Left ventricle myocardium superior (tissue), 1 donor: ENCODE measurements around the gene PDZRN3. TPM values are rescaled to one million over a fixed set of nuclear protein-coding genes. Genes with fewer than 3 reads are reported as not detected.
A peak's percentile ranks its signal among the peaks of the same experiment; 100 is the strongest.

Experiments
- ATAC-seq: fragments of 200-7000 bp; cut with Tn5 transposase; one replicate; pipeline ENCODE4 v1.9.1; 2020; ENCODE audit warnings: mild to moderate bottlenecking, moderate library complexity
- DNase-seq: peaks from one replicate; pipeline ENCODE4 v3.0.0-alpha.2; 2020
- intact Hi-C: fragments of 100-400 bp; cut with micrococcal nuclease; formaldehyde crosslinking; loops from one replicate; pipeline ENCODE4 v1.11.0; 2022
- total RNA-seq: library from RNA; stranded (reverse); fragmentation: NEBNext Ultra II Directional; extraction: Animal tissue kit (Norgen Biotek cat#: 25700); gene quantifications from one replicate; pipeline ENCODE4 v1.2.1, GENCODE V29; 2021
- donor health status: DM: no; HTN: yes; CAD: no; lungs with severe emphysema.

PDZRN3 gene
- total RNA-seq, 1 donor from 2014 or later: 147 TPM

DNA sequence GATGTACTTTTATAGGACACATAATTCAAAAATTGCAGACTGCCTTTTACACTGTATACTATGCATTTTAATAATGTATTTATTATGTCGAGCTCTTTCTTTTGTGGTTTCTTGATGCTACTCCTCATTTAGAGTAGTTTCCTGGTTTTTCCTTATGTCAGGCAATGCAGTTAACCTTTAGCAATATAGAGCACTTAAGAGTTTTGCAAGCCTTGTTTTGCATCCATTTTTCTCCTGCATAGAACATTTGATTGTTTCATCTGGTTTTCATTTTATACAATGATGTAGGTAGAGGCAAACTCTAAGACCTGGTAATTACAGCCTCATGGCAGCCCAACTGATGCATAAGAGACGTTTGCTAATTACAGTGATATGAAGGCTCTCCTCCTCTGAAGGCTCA lies 86.3 kb downstream of the PDZRN3 start:
- DNase-seq: no peak
- intact Hi-C loops: no loop called here
- no peak for ATAC-seq

DNA sequence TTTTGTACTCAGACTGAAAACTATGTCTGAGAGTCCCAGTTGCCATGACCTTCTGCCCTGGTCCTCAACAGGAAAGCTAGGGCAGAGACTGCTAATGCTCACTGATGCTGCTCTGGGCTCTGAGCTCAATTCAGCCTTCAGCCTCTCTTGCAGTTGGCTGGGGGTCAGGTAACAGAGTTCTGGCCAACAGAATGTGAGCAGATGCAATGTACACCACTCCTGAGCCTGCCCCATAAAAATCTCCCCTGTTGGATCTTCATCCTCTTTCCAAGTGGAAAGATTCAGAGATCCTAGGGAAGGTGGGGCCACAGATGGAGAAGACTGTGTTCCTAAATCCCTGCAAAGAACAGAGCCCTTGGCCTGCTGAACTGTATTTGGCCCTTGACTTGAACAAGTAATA lies 87.8 kb downstream of the PDZRN3 start:
- no peak for DNase-seq
- ATAC-seq: peak; percentile 52
- intact Hi-C loops: no loop called here

DNA sequence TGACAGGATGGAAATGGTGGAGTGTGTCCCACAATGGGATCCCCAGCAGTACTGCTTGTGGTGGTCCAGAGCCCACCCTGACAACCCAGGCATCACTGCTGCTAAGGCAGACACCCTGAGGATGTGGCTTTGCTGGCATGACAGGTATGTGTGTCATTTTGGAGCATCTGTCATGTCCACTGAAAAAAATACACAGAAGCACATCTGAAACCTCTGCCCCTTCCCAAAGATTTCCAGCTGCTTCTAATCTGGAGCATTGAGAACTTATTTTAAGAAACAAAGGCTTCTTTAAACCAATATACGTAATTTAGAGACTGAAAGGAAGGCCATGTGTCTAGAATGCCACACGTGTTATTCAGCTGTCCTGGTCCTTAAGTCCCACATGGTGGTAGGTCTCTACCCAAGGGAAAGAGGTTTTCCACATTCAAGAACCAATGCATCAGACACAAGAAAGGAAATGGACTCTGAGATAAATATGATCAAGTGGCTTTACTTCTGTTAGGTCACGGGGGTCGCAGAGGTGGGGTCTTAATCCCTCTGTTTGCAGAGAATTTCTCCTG lies 88.3 kb downstream of the PDZRN3 start:
- no peak for DNase-seq
- intact Hi-C loops: no loop called here
- no peak for ATAC-seq

DNA sequence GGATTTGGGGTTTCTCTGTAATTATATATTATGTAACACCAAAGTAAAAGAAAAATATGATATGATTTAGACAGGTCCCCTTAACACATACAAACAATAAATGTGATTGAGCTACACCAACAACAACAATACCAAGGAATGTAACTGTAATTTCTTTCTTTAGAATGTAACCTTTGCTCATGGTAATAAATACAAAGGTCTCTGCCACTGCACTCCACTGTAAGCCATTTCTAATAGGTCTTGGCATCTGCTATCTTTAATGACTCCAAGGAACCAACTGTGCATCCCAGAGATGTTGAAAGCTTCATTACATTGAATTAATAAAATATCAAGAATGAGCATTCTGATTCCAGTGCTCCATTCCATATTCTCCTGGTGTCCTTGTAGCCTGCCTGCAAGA lies 88.8 kb downstream of the PDZRN3 start:
- no peak for ATAC-seq
- DNase-seq: no peak
- intact Hi-C loops: no loop called here

DNA sequence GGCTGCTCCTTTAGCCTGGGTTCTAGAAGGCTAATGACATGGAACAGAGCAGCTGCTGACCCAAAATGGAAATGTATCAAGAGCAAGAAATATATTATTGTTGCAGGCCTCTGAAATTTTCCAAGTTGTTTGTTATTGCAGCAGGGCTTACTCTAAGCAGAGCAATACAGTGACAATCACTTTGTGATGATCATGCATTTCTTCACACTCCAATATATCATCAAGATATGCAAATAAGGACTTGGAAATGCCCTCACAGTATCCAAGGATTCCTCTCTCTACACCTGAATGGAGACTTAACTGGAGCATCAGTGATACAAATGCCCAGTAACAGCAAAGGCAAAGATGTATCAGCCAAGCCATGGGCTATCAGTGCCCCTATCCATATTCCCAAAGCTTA lies 89.6 kb downstream of the PDZRN3 start:
- intact Hi-C loops: no loop called here

DNA sequence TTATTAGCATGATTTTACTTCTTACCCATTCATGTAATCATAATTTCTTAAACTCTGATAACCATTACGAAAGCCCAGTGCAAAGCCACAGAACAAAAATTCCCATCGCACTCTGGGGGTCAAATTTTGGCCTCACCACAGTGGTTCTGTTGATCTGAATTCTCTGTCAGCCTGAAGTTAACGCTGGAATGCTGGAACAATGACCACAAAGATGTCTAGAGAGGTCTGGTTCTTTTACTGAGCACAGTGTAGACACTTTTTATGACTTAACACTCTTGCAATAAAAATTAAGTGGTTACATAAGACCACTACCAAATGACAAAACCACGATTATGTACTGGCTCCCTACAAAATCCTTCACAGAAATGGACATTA lies 94.7 kb downstream of the PDZRN3 start:
- DNase-seq (no peak), ATAC-seq (peak; percentile 18)
- intact Hi-C loops: no loop called here

More for the DNA sequence above, 89.6 kb downstream of the PDZRN3 start:
- DNase-seq: no peak
- no peak for ATAC-seq

DNA sequence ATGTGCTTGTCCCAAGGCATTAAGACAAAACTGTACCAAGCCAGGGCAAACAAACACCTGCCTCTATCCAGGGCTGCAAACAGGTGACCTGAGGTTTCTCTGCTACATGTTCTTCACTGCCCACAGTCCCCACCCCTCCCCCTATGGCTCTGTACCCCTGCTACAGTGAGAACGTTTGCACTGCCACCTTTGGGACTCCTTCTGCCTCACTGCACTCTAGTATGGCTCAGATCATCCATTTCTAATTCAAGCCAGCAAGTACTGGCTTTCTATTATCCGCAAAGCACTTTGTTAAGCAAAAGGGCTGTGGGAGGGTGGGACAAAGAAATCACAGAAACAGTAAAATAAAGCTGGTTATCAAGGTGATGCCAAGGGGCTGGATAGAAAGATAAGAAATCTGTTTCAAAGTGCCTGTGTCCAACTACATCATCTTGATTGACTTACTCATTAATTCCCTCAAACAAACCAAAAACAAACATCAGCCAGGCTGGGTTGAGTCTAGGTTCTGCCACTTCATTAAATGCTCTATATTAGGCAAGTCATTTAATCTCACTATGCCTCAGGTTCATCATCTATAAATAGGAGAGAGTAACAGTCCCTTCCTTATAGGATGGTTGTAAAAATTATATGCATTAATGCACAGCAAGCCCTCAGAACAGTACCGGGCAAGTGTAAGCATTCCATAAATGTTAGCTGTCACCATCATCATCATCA lies 95.3 kb downstream of the PDZRN3 start:
- DNase-seq (no peak), ATAC-seq (peak; percentile 68)
- intact Hi-C loops: no loop called here

DNA sequence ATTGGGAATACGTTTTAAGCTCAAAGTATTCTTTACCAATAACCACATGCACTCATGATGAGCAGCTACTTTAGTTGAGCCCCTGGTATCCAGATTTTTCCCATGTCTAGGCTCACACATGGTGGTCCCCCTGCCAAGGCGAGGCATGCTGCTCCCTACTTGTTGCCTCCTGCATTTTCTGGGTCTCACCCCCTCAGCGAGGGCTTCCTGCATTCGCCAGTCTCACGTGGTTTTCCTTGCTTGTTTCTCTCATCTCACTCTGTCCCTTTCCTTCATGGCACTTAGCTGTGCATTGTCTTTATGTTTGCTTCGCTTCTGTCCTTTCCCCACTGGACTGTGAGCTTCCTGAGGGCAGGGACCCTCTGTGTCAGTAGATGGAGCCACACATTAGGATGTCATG lies 99.2 kb downstream of the PDZRN3 start:
- ATAC-seq (no peak), DNase-seq (no peak)
- intact Hi-C loops: no loop called here

DNA sequence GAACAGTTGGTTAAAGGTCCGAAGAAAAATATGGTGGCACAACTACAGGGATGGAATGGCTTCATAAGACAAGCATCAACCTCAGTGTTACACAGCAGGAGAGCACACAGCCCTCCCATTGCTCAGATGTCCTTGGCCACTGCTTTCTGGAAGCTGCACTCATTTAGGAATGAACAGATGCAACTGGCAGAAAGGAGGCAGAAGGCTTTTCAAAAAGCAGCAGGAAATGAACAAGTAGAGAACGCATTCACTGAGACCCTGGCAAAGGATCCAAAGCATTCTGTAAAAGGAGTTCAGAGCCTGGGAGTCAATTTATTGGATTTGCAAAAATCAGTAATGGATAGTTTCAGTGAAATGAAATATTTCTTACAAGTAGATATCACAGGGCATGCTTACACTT lies 101.1 kb downstream of the PDZRN3 start:
- intact Hi-C loops: no loop called here
- DNase-seq (no peak), ATAC-seq (no peak)

DNA sequence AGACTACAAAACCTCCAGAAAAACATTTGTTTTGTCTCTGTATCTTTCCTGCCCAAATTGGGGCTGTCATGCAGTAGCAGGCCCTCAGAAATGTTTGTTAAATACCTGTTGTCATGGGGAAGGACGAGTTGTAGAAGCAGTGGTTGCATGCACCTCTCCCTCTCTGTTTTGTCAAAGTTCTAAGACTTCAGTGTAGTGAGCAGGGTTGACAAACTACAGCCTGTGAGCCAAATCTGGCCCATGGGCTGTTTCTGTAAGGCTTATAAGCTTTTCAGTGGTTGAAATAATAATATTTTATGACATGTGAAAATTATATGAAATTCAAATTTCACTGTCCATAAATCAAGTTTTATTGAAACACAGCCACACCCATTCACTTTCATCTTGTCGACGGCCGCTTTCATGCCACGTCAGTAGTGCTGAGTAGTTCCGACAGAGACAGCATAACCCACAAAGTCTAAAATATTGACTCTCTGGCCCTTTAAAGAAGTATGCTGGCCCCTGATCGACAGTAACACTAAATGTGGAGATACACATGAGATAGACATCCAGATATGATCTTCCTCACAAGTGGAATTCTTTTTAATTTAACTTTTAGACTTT lies 102.9 kb downstream of the PDZRN3 start:
- no peak for ATAC-seq
- DNase-seq: no peak
- intact Hi-C loops: no loop called here

DNA sequence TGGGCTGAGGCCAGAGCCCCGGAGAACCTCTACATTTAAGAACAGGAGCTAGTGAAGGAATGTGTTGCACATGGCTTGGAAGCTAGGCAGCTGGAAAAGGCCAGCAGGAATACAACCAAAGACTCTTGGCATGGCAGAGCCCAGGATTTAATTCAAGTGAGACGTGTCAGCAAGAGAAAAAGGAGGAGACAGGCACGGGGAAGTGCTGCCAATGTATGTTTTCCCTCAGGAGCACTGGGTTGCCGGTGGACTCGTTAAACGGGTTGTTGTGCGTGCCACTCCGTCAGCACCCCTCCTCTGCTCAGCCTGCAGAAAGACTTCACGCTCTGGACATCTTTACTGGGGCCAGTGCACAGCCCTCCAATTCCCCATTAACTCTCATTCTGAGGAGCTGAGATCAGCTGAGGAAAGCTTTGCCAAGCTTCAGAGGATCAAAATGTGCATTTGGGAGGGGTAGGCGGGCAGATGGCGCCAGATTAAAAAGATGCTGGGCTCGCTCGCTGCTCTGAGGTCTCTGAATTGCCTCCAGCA lies 103.7 kb downstream of the PDZRN3 start:
- peak; percentile 61 for DNase-seq
- peak; percentile 75 for ATAC-seq
- intact Hi-C loops: no loop called here

DNA sequence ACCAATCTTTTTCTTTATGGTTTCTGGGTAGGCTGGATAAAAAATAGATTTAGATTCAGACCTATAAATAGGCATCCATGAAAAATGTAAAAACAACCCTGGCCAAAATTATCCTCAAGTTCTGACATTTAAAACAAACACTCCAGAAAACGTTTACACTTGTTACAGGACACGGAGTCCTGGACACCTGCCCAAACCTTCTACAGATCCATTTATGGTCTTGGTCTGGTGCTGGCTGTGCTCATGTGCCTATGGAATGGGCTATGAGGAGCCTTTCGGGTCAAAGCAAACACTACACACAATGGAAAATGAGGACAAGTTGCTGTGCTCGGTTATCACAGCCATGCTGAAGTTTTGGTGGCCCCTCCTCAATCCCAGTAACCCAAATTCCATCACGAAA lies 108.1 kb downstream of the PDZRN3 start:
- intact Hi-C loops: no loop called here
- DNase-seq (peak; percentile 52), ATAC-seq (peak; percentile 66)

DNA sequence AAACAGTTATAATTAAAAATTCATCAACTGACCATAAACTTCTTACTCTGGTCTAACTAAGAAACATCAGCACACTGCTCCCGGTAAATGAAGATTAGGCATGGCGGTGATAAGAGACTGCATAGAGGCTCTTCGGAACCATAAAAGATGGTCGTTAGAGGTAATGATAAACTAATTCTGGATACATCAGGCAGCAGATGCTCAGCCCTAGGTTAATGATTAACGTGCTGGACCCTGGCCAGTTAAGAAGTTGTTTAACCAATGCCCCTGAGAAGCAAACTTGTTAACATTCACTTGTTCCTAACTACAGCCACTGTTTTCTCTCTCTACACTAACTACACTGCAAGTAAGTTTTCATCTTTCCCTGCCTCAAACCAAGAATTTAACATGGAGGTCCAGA lies 111.5 kb downstream of the PDZRN3 start:
- intact Hi-C loops: no loop called here
- DNase-seq (no peak), ATAC-seq (no peak)

DNA sequence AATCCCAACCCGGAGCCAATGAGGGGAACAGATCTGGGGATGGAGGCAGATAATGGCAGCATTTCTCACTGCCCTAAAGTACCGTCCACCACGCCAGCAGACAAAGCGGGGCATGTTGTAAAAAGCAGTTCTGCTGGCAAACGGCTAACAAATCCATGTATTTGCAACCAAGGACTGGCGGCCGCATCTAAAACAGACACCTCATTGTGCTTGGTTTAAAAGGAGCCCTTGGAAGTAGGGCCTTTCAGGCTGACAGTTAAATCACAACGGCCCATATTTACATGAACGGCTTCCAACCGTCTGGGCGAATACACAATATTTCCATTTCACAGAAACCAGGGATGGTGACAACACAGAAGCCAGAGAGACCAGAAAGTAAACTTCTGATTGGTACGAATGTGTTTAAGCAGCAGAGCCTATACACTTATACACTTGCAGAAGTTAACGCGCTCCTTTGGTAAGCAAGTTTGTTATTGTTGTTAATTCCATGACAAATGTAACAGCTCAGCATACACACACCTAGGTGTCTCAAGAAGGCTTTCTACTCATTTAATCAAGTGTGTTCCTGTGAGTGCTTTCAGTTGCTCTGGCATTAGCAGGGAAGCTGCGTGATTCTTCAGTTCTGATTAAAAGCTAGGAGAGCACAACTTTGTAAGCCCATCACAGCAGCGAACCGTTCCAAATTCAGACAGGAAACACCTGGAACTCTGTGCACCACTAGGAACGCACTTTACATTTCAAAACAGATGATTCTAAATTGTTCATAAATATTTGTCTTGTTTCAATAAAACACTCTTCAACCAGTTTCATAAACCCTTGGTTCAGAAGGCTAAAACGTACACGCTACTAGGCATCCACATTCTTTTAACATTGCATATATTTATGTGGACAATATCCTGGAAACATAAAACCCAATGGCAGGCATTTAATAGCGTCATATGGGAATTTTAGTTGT lies 112.9 kb downstream of the PDZRN3 start:
- ATAC-seq (peak; percentile 4), DNase-seq (no peak)
- intact Hi-C loops: no loop called here

DNA sequence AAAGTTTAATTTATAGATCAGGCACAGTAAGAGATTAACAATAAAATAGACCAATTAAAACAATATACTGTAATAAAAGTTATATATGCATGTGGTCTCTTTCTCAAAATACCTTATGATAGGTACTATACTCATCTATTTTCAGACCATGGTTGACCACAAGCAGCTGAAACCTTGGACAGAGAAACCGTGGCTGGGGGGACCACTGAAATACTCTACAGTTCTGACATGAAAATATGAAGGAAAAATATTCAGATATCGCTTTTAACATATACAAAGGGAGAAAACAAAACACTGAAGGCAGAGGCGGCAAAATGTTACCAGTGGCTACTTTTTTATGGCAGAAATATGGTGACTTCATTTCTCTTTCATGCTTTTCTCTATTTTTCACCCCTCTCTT lies 114.0 kb downstream of the PDZRN3 start:
- intact Hi-C loops: no loop called here
- no peak for ATAC-seq
- DNase-seq: no peak

DNA sequence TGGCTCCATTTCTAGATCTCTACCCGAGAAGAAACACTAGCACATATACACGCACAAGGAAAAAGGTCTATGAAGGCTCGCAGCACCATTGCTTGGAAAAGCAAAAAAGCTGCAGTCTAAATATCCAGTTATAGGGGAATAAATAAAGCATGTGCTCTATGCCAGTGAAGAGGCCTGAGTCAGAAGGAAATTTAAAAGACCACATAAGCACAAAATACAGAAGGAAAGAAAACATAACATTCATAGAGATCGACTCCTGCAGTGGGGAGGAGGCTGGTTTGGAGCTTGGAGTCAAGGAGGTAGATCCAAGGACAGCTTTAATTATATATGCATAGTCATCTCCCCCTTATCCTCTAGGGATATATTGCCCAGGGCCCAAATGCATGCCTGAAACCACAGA lies 114.4 kb downstream of the PDZRN3 start:
- no peak for DNase-seq
- ATAC-seq: no peak
- intact Hi-C loops: no loop called here

DNA sequence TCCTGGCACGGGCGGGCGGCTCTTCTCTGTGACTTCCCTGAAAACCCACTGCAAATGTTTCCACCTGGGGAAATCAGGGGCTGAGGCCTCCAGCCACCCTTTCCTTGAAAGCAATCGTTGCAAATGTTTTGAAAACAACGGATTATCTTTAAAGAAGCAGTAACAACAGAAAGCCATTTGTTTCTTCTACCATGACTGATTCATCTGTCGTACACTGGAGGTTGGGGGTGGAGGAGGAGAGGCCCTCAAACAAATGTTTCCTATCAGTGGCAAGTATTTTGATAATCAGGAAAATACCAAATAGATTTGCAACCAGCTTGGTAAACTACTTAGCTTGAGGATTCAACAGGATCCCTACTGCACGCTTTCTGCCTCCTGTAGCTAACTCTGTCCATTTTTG lies 114.9 kb downstream of the PDZRN3 start:
- ATAC-seq (no peak), DNase-seq (no peak)
- intact Hi-C loops: loop anchor here (2.0 to 10.0 kb wide), 2 partner anchors 115 to 335 kb away; partner anchors contain the start of gene PDZRN3

DNA sequence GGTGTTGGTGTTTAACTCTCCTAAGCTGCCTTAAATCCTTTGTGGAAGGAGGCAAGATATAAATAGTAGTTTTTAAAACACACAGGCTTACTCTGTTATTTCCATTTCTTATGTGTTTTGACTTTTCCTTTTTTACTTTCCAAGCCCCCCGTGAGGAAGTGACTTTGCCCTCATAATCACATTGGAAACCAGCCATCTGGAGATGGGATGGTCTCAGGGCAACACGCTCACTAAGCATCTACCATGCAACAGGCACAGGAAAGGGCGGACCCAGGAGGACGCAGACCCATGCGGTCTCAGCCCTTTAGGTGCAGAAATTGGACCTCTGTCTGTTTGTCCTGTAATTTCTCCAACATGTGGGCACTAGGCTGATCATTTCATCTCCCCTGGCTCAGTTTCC lies 115.7 kb downstream of the PDZRN3 start:
- no peak for DNase-seq
- peak; percentile 18 for ATAC-seq
- intact Hi-C loops: loop anchor here (2.0 to 10.0 kb wide), 2 partner anchors 116 to 336 kb away; partner anchors contain the start of gene PDZRN3

DNA sequence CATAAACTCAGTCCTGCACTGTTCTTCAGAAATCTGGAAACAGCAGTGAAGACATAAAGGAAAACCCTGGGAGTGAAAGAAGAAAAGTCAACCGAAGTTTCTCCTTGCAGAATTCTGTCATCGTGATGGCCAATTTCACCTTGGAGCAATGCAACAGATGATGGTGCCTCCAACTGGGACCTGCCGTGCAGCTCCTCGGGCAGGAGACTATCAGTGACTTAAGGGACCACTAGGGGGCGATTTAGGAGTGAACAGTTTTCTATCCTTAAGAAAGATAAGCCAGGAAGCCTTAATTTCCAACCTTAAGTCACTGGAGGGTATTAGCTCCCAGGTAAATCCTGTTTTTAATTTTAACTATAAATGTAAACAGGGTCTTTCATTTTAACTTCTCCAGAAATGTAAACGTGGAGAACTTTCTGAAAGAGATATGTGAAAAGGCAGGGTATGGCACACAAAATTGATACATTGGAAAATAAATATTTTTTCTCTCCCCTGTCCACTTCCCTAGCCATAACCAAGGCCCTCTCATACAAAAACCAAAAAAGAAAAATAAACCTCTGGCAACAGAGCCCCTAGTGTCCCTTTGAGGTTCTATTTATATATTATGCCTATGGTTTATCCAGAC lies 116.3 kb downstream of the PDZRN3 start:
- intact Hi-C loops: loop anchor here (2.0 to 10.0 kb wide), 2 partner anchors 116 to 336 kb away; partner anchors contain the start of gene PDZRN3
- ATAC-seq (peak; percentile 66), DNase-seq (no peak)
